Vagina (tissue), 2 donors: ENCODE measurements around the gene CISH. TPM values are rescaled to one million over a fixed set of nuclear protein-coding genes. Genes with fewer than 3 reads are reported as not detected.

Experiments
- DNase-seq, 2 donors: peaks; one replicate each; pipeline ENCODE4 v3.0.0-alpha.2; 2017; ENCODE audit errors: extremely low spot score in 2 of 2
- H3K27ac ChIP-seq: fragments of 200-600 bp; sonication (generic); one replicate; pipeline ENCODE4 v1.5.1; 2019
- H3K27me3 ChIP-seq: fragments of 200-600 bp; sonication (generic); one replicate; pipeline ENCODE4 v1.5.1; 2019
- H3K36me3 ChIP-seq, 2 donors: fragments of 200-600 bp; sonication (generic); one replicate each; pipeline ENCODE4 v1.5.1; 2017 to 2019
- H3K4me1 ChIP-seq: fragments of 200-600 bp; sonication (generic); one replicate; pipeline ENCODE4 v1.5.1; 2019
- H3K4me3 ChIP-seq, 2 donors: fragments of 200-600 bp; sonication (generic); 1 replicate in 1 of 2; 2 replicates in 1 of 2; pipeline ENCODE4 v1.5.1; 2016 to 2019
- H3K9me3 ChIP-seq: fragments of 200-600 bp; sonication (generic); one replicate; pipeline ENCODE4 v1.5.1; 2019
- POLR2A ChIP-seq, 2 donors: fragments of 450-650 bp; IDR thresholded peaks; one replicate each; pipeline ENCODE4 v1.6.1; 2017; ENCODE audit warnings: antibody characterized with exemption in 2 of 2, mild to moderate bottlenecking in 2 of 2, moderate library complexity in 2 of 2
- POLR2AphosphoS5 ChIP-seq, 2 donors: sonication (generic); formaldehyde crosslinking; IDR thresholded peaks; one replicate each; pipeline ENCODE4 v1.9.0; 2017; ENCODE audit warnings: antibody characterized with exemption in 2 of 2, mild to moderate bottlenecking in 2 of 2, low read depth in 1 of 2; ENCODE audit not compliant: insufficient read depth in 1 of 2
- intact Hi-C: fragments of 100-400 bp; cut with DNase I; formaldehyde crosslinking; loops from one replicate; pipeline ENCODE4 v1.15.1; 2023
- total RNA-seq: library from RNA; depleted of rRNA; stranded (reverse); fragments of >200 nt; gene quantifications from one replicate; pipeline ENCODE4 v1.2.3, GENCODE V29; 2016
- TF ChIP-seq, protein P1 (sequence below), 3 experiments: fragments of 450-650 bp in 2 of 3; fragments of 200-600 bp in 1 of 3; sonication (generic) in 1 of 3; IDR thresholded peaks; one replicate each; pipeline ENCODE4 v1.5.1; 2017 to 2019; ENCODE audit warnings: antibody characterized with exemption in 3 of 3, mild to moderate bottlenecking in 2 of 3, moderate library complexity in 2 of 3

The CISH gene
- total RNA-seq, 1 donor from 2014 or later: 21.9 TPM

GRCh38 chr3:50587806-50588758 lies 23.5 kb downstream of the CISH start:
- peaks cover 22% of the 10 kb centered on the region for H3K4me1 ChIP-seq
- no peak for TF ChIP-seq POLR2AphosphoS5 (IDR thresholded peaks at IDR 0.05; ENCODE audit: insufficient read depth in 1 of 2, low read depth in 1 of 2)
- TF ChIP-seq, protein P1, sequence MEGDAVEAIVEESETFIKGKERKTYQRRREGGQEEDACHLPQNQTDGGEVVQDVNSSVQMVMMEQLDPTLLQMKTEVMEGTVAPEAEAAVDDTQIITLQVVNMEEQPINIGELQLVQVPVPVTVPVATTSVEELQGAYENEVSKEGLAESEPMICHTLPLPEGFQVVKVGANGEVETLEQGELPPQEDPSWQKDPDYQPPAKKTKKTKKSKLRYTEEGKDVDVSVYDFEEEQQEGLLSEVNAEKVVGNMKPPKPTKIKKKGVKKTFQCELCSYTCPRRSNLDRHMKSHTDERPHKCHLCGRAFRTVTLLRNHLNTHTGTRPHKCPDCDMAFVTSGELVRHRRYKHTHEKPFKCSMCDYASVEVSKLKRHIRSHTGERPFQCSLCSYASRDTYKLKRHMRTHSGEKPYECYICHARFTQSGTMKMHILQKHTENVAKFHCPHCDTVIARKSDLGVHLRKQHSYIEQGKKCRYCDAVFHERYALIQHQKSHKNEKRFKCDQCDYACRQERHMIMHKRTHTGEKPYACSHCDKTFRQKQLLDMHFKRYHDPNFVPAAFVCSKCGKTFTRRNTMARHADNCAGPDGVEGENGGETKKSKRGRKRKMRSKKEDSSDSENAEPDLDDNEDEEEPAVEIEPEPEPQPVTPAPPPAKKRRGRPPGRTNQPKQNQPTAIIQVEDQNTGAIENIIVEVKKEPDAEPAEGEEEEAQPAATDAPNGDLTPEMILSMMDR (IDR thresholded peaks at IDR 0.05): no peak
- no peak for TF ChIP-seq POLR2A (IDR thresholded peaks at IDR 0.05)
- H3K36me3 ChIP-seq: no peaks in the 10 kb centered on the region
- no peak overlapping the region for H3K4me3 ChIP-seq
- H3K27ac ChIP-seq: no peak overlapping the region
- H3K9me3 ChIP-seq: no peaks in the 10 kb centered on the region
- intact Hi-C loops: no loop called here
- DNase-seq: no peak
- no peaks in the 10 kb centered on the region for H3K27me3 ChIP-seq

DNA sequence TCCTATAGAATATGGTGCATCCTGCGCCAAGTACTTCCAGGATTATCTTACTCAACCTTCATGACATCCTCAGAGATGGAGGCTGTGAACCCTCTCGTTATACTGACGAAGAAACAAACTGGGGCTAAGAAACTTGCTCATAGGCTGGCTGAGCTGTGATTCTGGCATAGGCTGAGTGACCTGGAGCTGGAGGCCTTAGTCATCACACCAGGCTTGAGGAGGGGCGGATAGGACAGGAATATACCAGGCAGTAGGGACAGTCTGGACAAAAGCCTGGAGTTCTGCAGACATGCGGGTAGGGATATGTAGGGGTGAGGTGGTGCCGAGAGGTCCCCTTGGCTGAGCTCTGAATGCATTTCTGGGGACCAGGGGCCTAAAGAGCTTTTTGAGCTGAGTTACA lies 24.2 kb downstream of the CISH start:
- Histone ChIP-seq H3K36me3 (no peaks in the 10 kb centered on the region), H3K4me3 (no peak overlapping the region), H3K27me3 (no peaks in the 10 kb centered on the region), H3K27ac (no peak overlapping the region), H3K9me3 (no peaks in the 10 kb centered on the region), H3K4me1 (peaks cover 15% of the 10 kb centered on the region)
- intact Hi-C loops: no loop called here
- TF ChIP-seq, protein P1 (IDR thresholded peaks at IDR 0.05): no peak
- no peak for TF ChIP-seq POLR2AphosphoS5 (IDR thresholded peaks at IDR 0.05; ENCODE audit: insufficient read depth in 1 of 2, low read depth in 1 of 2)
- no peak for TF ChIP-seq POLR2A (IDR thresholded peaks at IDR 0.05)
- no peak for DNase-seq

- intact Hi-C loops: no loop called here
- Histone ChIP-seq H3K4me3 (no peak overlapping the region), H3K9me3 (no peaks in the 10 kb centered on the region), H3K27ac (no peak overlapping the region), H3K27me3 (no peaks in the 10 kb centered on the region), H3K36me3 (no peaks in the 10 kb centered on the region), H3K4me1 (peaks cover 12% of the 10 kb centered on the region)
- TF ChIP-seq POLR2A (IDR thresholded peaks at IDR 0.05) (no peak), POLR2AphosphoS5 (IDR thresholded peaks at IDR 0.05; ENCODE audit: insufficient read depth in 1 of 2, low read depth in 1 of 2) (no peak)
- TF ChIP-seq, protein P1 (IDR thresholded peaks at IDR 0.05): no peak
- DNase-seq: no peak
Measured at GRCh38 chr3:50586763-50587070, 24.9 kb downstream of the CISH start.

DNA sequence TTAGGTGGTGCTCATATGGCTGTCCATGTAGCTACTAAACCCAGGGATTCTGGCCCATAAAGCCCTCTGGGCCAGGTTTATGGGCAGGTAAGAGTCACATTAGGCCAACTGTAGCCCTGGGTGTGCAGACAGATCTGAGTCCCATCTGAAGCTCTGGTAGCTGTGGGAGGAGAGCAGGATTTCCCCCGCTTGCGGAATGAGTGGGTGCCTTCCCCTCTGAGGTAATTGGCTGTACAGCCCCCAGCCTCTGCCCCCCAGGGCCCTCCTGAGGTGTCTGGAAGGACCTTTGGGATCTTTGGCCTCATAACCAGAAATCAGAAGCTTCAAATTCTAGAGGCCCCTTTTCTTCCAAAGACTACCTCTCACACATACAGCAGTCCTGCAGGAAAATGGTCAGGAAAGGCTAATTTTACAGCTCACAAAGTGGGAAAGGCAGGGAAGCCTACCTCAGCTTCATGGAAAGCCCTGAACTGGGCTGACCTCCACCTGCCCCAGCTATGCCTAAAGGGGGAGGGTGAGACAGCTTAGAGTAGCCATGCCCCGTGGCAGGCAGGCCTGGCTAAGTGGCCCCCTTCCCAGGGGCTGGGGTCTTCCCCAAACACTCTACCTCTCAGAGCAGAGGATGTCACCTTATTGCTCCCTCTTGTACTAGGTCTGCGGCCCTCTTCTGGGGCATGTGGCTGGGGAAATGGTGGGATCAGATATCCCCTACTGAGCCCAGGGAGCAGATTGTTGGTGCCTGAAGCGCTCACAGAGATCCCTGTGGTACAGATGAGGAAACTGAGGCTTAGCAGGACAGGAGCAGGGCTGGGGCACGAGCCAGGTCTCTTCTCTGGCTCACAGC lies 25.4 kb downstream of the CISH start:
- Histone ChIP-seq H3K4me3 (no peak overlapping the region), H3K4me1 (peaks cover 7% of the 10 kb centered on the region), H3K9me3 (no peaks in the 10 kb centered on the region), H3K27ac (no peak overlapping the region), H3K27me3 (no peaks in the 10 kb centered on the region), H3K36me3 (no peaks in the 10 kb centered on the region)
- TF ChIP-seq, protein P1 (IDR thresholded peaks at IDR 0.05): no peak
- TF ChIP-seq POLR2A (IDR thresholded peaks at IDR 0.05) (no peak), POLR2AphosphoS5 (IDR thresholded peaks at IDR 0.05; ENCODE audit: insufficient read depth in 1 of 2, low read depth in 1 of 2) (no peak)
- intact Hi-C loops: no loop called here
- DNase-seq: no peak
